Lower lobe of right lung (tissue), 2 donors: ENCODE results near the gene MOSMO. TPM values are rescaled to one million over a fixed set of nuclear protein-coding genes. Genes with fewer than 3 reads are reported as not detected.

ENCODE experiments used
- ATAC-seq, 2 donors: fragments of 200-7000 bp; cut with Tn5 transposase; one replicate each; pipeline ENCODE4 v1.9.1; 2020 to 2022; ENCODE audit warnings: mild to moderate bottlenecking in 2 of 2, moderate library complexity in 2 of 2
- DNase-seq: peaks from one replicate; pipeline ENCODE4 v3.0.0-alpha.2; 2020
- H3K27ac ChIP-seq: fragments of 200-600 bp; one replicate; pipeline ENCODE4 v1.8.0; 2022
- H3K27me3 ChIP-seq: fragments of 200-600 bp; one replicate; pipeline ENCODE4 v1.8.0; 2022; ENCODE audit warnings: low read depth
- H3K36me3 ChIP-seq: fragments of 200-600 bp; one replicate; pipeline ENCODE4 v1.8.0; 2022; ENCODE audit warnings: mild to moderate bottlenecking
- H3K4me1 ChIP-seq: fragments of 200-600 bp; one replicate; pipeline ENCODE4 v1.8.0; 2022
- H3K4me3 ChIP-seq: fragments of 200-600 bp; one replicate; pipeline ENCODE4 v1.8.0; 2022; ENCODE audit warnings: mild to moderate bottlenecking
- H3K9me3 ChIP-seq: fragments of 200-600 bp; one replicate; pipeline ENCODE4 v1.8.0; 2022
- intact Hi-C: fragments of 100-400 bp; cut with DNase I; formaldehyde crosslinking; loops from one replicate; pipeline ENCODE4 v1.11.0; 2022
- total RNA-seq: library from RNA; stranded (reverse); fragmentation: NEBNext Ultra II Directional; extraction: Animal tissue kit (Norgen Biotek cat#: 25700); gene quantifications from one replicate; pipeline ENCODE4 v1.2.1, GENCODE V29; 2021
- TF ChIP-seq, protein P1 (sequence below): fragments of 200-600 bp; IDR thresholded peaks from one replicate; pipeline ENCODE4 v1.8.0; 2022; ENCODE audit warnings: antibody characterized with exemption, mild to moderate bottlenecking
- donor health status: DM: no; HTN: yes; CAD: no; lungs with severe emphysema.

Gene MOSMO
- total RNA-seq, 1 donor from 2014 or later = 15.4 TPM

- peak; percentile 7 to 20 for ATAC-seq
- peak; percentile 50 for DNase-seq
- TF ChIP-seq, protein P1, sequence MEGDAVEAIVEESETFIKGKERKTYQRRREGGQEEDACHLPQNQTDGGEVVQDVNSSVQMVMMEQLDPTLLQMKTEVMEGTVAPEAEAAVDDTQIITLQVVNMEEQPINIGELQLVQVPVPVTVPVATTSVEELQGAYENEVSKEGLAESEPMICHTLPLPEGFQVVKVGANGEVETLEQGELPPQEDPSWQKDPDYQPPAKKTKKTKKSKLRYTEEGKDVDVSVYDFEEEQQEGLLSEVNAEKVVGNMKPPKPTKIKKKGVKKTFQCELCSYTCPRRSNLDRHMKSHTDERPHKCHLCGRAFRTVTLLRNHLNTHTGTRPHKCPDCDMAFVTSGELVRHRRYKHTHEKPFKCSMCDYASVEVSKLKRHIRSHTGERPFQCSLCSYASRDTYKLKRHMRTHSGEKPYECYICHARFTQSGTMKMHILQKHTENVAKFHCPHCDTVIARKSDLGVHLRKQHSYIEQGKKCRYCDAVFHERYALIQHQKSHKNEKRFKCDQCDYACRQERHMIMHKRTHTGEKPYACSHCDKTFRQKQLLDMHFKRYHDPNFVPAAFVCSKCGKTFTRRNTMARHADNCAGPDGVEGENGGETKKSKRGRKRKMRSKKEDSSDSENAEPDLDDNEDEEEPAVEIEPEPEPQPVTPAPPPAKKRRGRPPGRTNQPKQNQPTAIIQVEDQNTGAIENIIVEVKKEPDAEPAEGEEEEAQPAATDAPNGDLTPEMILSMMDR = no peak
- intact Hi-C loops = loop anchor here (10.0 kb wide), 1 partner anchor 66 kb away; no protein-coding TSS in a partner anchor
- Histone ChIP-seq H3K9me3 (no peaks in the 10 kb centered on the region), H3K27me3 (no peaks in the 10 kb centered on the region), H3K4me3 (peak overlapping the region; percentile 91), H3K27ac (peak overlapping the region; percentile 83), H3K36me3 (no peaks in the 10 kb centered on the region), H3K4me1 (peaks cover 34% of the 10 kb centered on the region)
Measured at GRCh38 chr16:22008215-22009059, 526 bp downstream of the MOSMO start.

DNA sequence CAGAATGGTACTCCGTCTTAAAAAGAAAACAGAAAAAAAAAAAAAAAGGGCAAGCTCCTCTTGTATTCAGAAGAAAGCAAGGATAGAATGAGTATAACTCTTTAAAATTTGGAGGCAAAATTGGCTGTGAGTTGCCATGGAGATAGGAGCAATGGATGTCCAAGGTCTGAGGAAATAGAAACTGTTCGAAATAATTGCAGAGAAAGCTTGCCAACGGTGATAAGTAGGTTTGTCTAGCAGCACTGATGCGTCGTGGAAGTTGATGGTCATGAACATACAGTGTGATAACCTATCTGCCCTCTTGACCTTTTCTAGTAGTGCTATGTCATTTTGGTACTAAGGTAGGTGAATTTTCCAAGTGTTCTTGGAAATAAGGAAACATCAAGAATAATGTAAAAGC lies 3.0 kb downstream of the MOSMO start:
- DNase-seq = no peak
- Histone ChIP-seq H3K4me1 (peaks cover 34% of the 10 kb centered on the region), H3K9me3 (no peaks in the 10 kb centered on the region), H3K27ac (no peak overlapping the region), H3K36me3 (no peaks in the 10 kb centered on the region), H3K4me3 (no peak overlapping the region), H3K27me3 (no peaks in the 10 kb centered on the region)
- intact Hi-C loops = no loop called here
- TF ChIP-seq, protein P1 = no peak
- ATAC-seq = no peak

DNA sequence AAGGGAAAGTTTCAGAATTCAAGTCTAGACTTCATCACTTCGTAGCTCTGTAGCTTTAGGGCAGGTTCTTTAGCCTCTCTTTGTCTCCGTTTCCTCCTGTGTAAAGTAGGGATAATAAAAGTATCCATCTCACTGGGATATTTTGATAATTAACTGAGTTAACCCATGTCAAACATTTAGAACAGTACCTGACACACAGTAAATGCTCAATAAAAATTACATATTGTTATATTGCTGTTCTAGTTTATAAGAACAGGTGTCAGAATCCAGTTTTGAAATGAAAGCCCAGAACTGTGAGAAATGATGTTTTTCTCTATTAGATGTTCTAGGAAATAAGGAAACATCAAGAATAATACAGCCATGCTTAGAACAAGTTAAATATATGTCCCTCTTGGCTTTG lies 4.3 kb downstream of the MOSMO start:
- Histone ChIP-seq H3K36me3 (no peaks in the 10 kb centered on the region), H3K4me3 (no peak overlapping the region), H3K4me1 (peaks cover 34% of the 10 kb centered on the region), H3K27ac (no peak overlapping the region), H3K9me3 (no peaks in the 10 kb centered on the region), H3K27me3 (no peaks in the 10 kb centered on the region)
- TF ChIP-seq, protein P1 = no peak
- DNase-seq = no peak
- ATAC-seq = no peak
- intact Hi-C loops = no loop called here

- intact Hi-C loops = no loop called here
- H3K27me3 ChIP-seq = no peaks in the 10 kb centered on the region
- no peak for ATAC-seq
- H3K9me3 ChIP-seq = no peaks in the 10 kb centered on the region
- H3K36me3 ChIP-seq = no peaks in the 10 kb centered on the region
- TF ChIP-seq, protein P1 = no peak
- H3K27ac ChIP-seq = no peak overlapping the region
- no peak for DNase-seq
- H3K4me3 ChIP-seq = no peak overlapping the region
- peaks cover 40% of the 10 kb centered on the region for H3K4me1 ChIP-seq
Measured at GRCh38 chr16:22013486-22013885, 5.6 kb downstream of the MOSMO start.

DNA sequence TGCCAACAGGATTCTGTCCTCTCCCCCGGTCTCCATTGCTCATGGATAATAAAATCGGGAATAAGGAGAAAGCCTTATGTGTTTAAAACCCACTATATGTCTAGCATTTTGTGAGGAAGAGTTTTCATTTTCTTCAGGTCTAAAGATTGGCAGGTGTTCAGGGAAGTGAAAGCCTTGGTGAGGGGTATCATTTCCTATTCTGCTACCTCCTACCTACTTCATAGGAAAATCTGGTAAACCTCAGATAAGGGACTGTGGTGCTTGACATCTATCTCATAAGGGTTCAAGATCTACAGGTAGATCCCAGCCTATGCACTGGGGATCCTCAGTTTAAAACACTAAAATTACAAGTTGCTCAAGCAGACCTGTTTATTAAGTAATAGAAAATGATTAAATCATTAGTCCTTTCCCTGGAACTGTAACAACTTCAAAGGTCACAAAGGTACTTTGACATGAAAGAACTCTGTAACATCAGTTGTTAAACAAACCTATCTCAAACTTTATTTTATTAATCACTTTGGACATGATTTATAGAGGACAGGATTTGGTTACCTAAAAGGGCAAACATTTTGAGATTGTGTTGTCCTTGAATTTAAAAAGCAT lies 6.5 kb downstream of the MOSMO start:
- Histone ChIP-seq H3K36me3 (no peaks in the 10 kb centered on the region), H3K27me3 (no peaks in the 10 kb centered on the region), H3K4me1 (peaks cover 35% of the 10 kb centered on the region), H3K9me3 (no peaks in the 10 kb centered on the region), H3K4me3 (no peak overlapping the region), H3K27ac (no peak overlapping the region)
- intact Hi-C loops = no loop called here
- ATAC-seq = no peak
- DNase-seq = no peak
- TF ChIP-seq, protein P1 = no peak
